Activated naive CD8-positive, alpha-beta T cell treated with anti-CD3 and anti-CD28 coated beads, Interleukin-2, amount 10 ng/mL, durations not matched to agents 7 days and 5 days (primary cell): ENCODE measurements around the gene EHHADH. TPM values are rescaled to one million over a fixed set of nuclear protein-coding genes. Genes with fewer than 3 reads are reported as not detected.
"Not testable (repeated sequence)": the region's sequence is repeated elsewhere in the genome, so short reads cannot be mapped to it uniquely, and the experiment has no call there.

ENCODE experiments used
- ATAC-seq: fragments of 150-1000 bp; cut with Tn5 transposase; one replicate; pipeline ENCODE4 v1.10.0; 2021; ENCODE audit warnings: low read depth, moderate library complexity
- POLR2A ChIA-PET: fragments of 350-600 bp; sonication (Branson Sonifier 250); formaldehyde crosslinking; loops from one replicate; lab custom pipeline; 2021; ENCODE audit warnings: antibody characterized with exemption; lab: Charles Lee
- DNase-seq: peaks from one replicate; pipeline ENCODE4 v3.0.0; 2021
- H3K27ac Mint-ChIP-seq: one replicate; pipeline ENCODE4 v1.8.0; 2022; ENCODE audit warnings: mild to moderate bottlenecking, mixed read lengths
- H3K27me3 Mint-ChIP-seq: one replicate; pipeline ENCODE4 v1.8.0; 2022; ENCODE audit warnings: mild to moderate bottlenecking, moderate library complexity, mixed read lengths
- H3K36me3 Mint-ChIP-seq: one replicate; pipeline ENCODE4 v1.8.0; 2021; ENCODE audit warnings: mild to moderate bottlenecking, mixed read lengths
- H3K4me1 Mint-ChIP-seq: one replicate; pipeline ENCODE4 v1.8.0; 2021; ENCODE audit warnings: mixed read lengths
- H3K4me3 Mint-ChIP-seq: one replicate; pipeline ENCODE4 v1.8.0; 2022; ENCODE audit warnings: mild to moderate bottlenecking, moderate library complexity, mixed read lengths
- H3K9me3 Mint-ChIP-seq: one replicate; pipeline ENCODE4 v1.8.0; 2021; ENCODE audit warnings: mixed read lengths
- total RNA-seq, 2 experiments: library from RNA; stranded (reverse); gene quantifications; one replicate each; pipeline ENCODE4 v1.2.3, GENCODE V29; 2021

EHHADH gene
- total RNA-seq = 1 to 10 TPM; 3.5 to 5.6 TPM

DNA sequence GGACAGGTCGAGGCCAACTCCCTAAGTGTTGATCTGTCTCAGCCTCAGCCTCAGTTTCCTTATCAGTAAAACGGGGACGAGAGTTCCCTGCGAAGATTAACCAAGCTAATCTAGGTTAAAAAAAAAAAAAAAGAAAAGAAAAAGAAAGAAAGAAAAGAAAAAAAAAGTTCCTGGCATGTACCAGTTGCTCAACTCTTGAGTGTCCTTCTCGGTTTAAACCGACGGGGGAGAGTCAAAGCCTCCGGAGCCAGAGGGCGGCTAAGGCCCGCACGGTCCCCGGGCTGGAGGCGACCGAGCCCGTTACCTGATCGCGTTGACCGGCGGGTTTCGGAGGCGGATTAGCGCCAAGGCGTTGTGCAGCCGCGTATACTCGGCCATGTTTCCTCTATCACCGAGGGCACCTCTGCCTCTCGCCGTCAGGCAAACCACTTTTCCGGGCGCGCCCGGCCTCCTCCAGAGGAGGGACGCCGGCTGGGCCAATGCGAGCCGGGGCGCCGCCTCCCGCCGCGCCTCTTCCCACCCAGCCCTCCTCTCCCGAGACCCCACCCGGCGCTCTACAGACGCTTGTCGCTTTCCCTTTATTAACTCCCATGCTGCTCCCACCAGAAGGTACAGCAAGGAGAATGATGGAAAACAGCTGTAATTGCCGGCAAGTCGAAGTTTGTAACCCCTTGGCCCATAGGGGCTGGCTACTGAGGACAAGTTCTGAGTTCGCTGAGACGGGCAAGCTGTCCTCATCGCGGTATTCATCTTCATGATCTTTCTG lies at the start of gene EHHADH:
EHHADH (minus strand) TSS at position 405 of the 766 bp plus-strand sequence; CDS start at position 378, 27 bp downstream.
- Mint-ChIP-seq H3K4me3 (peak within 1 kb of the TSS; percentile 85), H3K9me3 (peaks cover 10% of the 10 kb centered on the region), H3K36me3 (peaks cover 3% of the 10 kb centered on the region), H3K4me1 (peaks cover 3% of the 10 kb centered on the region), H3K27ac (peak within 1 kb of the TSS; percentile 73), H3K27me3 (peaks cover 3% of the 10 kb centered on the region)
- POLR2A ChIA-PET = no interaction called here
- DNase-seq = peak; percentile 74
- peak; percentile 100 for ATAC-seq

DNA sequence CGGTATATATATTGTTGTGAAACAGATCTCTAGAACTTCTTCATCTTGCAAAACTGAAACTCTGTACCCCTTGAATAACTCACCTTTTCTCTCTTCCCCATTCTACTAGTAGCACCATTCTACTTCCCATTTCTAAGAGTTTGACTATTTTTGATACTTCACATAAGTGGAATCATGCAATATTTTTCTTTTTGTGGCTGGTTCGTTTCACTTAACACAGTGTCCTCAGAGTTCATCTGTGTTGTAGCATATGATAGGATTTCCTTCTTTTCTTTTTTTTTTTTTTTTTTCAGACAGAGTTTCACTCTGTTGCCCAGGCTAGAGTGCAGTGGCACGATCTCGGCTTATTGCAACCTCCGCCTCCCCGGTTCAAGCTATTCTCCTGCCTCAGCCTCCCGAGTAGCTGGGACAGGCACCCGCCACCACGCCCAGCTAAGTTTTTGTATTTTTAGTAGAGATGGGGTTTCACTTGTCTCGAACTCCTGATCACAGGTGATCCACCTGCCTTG lies 46.1 kb upstream of the EHHADH start:
- POLR2A ChIA-PET, H3K36me3 Mint-ChIP-seq, ATAC-seq: not testable (repeated sequence)

DNA sequence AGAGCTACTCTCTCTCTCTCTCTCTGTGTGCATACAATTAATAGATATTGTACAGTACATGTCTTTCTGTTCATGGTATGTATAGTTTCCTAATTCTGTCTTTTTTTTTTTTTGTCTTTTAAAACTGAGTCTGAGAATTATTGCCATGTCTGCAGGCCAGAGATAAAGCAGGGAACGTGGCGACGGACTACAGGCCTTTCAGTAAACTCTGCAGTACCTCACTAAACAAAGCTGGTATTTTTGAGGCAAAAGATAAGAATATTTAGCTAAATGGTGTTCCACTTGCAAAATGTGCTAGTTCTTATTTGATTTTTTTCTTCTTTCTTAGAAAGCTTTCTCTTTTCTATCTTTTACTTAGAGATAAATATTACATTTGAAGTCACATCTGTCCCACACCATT lies 44.0 kb upstream of the EHHADH start:
- DNase-seq = no peak
- Mint-ChIP-seq H3K4me3 (no peak overlapping the region), H3K4me1 (no peaks in the 10 kb centered on the region), H3K27me3 (no peaks in the 10 kb centered on the region), H3K36me3 (peaks cover 5% of the 10 kb centered on the region), H3K9me3 (no peaks in the 10 kb centered on the region), H3K27ac (no peak overlapping the region)
- POLR2A ChIA-PET = interaction anchor here (0.7 kb wide), 1 partner anchor 373 kb away, joined by 6 read pairs; no protein-coding TSS in a partner anchor
- ATAC-seq = no peak

More for the DNA sequence above, 46.1 kb upstream of the EHHADH start:
- not testable (repeated sequence) for H3K27me3 Mint-ChIP-seq, DNase-seq, H3K4me3 Mint-ChIP-seq, H3K9me3 Mint-ChIP-seq, H3K4me1 Mint-ChIP-seq, H3K27ac Mint-ChIP-seq

DNA sequence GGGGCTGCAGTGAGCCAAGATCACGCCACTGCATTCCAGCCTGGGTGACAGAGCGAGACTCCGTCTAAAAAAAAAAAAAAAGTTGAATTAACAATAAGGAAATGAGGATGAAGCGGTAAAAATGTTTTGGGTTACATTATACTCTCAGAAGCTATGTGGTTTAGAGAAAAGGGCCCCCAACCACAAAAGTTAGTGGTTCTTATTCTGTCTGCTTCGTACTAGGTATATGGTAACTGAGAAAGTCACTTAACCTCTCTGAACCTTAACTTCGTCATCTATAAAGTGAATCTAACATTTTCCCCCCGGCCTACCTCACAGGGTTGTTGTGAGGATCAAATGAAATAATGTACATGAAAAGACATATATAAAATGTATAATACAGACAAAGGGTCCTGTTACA lies 38.4 kb upstream of the EHHADH start:
- Mint-ChIP-seq H3K27me3 (no peaks in the 10 kb centered on the region), H3K36me3 (peaks cover 7% of the 10 kb centered on the region), H3K4me3 (no peak overlapping the region), H3K27ac (no peak overlapping the region), H3K4me1 (peaks cover 2% of the 10 kb centered on the region), H3K9me3 (no peaks in the 10 kb centered on the region)
- POLR2A ChIA-PET = no interaction called here
- ATAC-seq = no peak
- no peak for DNase-seq

DNA sequence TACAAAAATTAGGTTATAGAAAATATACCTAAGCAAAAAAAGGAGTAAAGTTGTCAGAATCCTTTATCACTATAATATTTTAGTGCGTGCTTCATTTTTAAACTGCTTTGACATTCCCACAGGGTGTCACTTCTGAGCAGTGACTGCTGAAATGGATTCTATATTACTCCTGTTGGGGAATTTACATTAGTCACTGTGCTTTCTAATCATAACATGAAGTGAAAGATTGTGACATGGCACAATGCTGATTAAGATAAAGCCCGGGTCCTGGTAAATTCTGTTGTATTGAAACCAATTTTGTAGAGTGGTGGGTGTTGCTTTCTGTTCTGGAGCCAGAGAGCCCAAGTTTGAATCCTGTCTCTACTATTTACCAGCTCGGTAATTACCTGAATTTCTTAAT lies 36.4 kb upstream of the EHHADH start:
- no peaks in the 10 kb centered on the region for H3K9me3 Mint-ChIP-seq
- no peak for DNase-seq
- ATAC-seq = no peak
- peaks cover 6% of the 10 kb centered on the region for H3K36me3 Mint-ChIP-seq
- peaks cover 3% of the 10 kb centered on the region for H3K4me1 Mint-ChIP-seq
- no peak overlapping the region for H3K27ac Mint-ChIP-seq
- no peak overlapping the region for H3K4me3 Mint-ChIP-seq
- POLR2A ChIA-PET = no interaction called here
- H3K27me3 Mint-ChIP-seq = no peaks in the 10 kb centered on the region

DNA sequence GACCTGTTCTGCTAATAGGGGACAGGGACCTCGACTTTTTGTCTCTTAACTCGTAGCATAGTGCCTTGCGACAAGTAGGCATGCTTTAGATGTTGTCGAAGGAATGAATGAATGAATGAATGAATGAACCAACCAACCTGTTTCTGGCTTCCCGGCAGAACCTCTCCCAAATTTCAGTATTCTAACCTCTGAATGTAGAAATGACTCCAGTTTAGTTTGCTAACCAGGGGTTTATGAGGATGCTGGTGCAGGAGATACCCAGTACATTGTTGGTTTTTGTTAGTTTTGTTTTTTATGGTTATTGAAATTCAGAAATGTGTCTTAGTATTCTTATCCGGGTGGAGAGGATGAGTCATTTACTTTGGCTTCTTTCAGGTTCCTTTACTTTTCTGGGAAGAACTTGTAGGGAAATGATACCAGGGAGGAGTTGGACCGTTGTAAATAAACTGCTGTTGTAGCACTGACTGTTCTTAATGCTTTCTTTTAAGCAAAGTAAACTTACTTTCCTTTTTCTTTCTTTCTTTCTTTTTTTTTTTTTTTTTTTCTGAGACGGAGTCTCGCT lies 29.6 kb upstream of the EHHADH start:
- peak overlapping the region; percentile 97 for H3K4me3 Mint-ChIP-seq
- peak overlapping the region; percentile 91 for H3K27ac Mint-ChIP-seq
- ATAC-seq = no peak
- DNase-seq = no peak
- no peaks in the 10 kb centered on the region for H3K9me3 Mint-ChIP-seq
- no peaks in the 10 kb centered on the region for H3K27me3 Mint-ChIP-seq
- peaks cover 16% of the 10 kb centered on the region for H3K4me1 Mint-ChIP-seq
- POLR2A ChIA-PET = no interaction called here
- H3K36me3 Mint-ChIP-seq = peaks cover 3% of the 10 kb centered on the region

DNA sequence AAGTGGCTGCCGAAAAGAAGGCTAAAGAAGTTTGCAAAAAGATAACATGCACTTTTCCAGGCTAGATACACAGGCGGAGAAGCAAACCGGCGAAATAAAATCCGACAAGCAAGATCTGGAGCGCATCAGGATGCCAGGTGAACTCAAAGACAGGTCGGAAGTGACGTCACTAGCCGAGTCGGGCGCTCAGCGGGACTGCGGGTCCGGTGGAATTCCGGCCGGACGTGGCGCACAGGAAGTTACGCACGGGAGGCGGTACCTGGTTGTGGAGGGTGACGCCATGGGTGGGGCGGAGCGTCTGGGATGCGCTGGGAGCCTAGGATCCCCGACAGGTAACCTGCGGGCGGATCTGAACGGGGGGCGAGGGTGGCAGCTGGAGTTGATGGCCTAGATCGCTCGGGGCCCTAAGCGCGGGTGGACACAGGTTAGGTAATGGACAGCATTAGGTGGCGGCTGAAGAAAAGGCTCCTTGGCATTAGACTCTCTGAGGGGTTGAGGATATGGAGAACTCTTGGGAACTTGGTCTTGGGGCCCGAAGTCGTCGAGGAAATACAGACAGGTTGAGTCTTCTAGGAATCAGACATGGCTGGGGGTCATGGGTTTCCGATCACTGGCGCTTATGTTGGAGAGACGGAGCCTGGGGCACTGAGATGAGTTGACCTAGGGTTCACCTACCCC lies 29.0 kb upstream of the EHHADH start:
- POLR2A ChIA-PET = no interaction called here
- H3K9me3 Mint-ChIP-seq = no peaks in the 10 kb centered on the region
- peaks cover 3% of the 10 kb centered on the region for H3K36me3 Mint-ChIP-seq
- peak; percentile 99 for ATAC-seq
- peak; percentile 92 for DNase-seq
- H3K27me3 Mint-ChIP-seq = no peaks in the 10 kb centered on the region
- H3K27ac Mint-ChIP-seq = peak overlapping the region; percentile 91
- H3K4me1 Mint-ChIP-seq = peaks cover 16% of the 10 kb centered on the region
- peak overlapping the region; percentile 97 for H3K4me3 Mint-ChIP-seq

DNA sequence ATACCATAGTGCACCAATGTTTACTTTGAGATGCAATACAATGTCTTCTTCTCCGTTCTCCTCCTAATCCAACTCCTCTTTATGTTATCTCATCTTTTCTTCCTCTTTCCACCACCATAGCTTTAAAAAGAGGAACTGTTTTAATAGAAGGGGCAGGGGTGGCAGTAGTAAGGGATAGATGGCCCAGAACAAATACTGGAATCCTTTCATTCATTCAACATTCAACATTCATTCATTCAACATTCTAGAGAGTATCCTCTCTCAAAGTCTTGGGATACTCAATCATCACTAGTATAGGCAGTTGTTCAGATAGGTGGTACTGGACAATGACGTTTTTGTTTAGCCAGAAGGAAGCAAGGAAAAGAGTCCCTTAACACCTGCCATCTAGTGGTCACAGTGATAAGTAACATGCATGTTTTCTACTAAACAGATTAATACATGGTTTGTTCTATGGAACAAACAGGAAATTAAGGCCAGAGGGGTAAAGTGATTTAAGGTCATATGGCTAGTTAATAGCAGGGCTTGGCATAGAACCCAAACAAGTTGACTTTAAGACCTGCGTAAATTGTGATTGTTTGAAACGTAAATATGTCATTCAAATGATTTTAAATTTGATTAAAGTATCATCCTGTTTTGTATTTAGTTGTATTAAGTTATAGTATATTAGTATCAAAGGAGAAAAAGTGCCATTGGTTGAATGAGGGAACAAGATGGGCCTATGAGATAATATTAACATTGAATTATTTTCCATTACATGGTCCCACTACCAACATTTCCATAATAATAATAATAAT lies 26.9 kb upstream of the EHHADH start:
- DNase-seq = no peak
- POLR2A ChIA-PET = no interaction called here
- H3K27ac Mint-ChIP-seq = no peak overlapping the region

DNA sequence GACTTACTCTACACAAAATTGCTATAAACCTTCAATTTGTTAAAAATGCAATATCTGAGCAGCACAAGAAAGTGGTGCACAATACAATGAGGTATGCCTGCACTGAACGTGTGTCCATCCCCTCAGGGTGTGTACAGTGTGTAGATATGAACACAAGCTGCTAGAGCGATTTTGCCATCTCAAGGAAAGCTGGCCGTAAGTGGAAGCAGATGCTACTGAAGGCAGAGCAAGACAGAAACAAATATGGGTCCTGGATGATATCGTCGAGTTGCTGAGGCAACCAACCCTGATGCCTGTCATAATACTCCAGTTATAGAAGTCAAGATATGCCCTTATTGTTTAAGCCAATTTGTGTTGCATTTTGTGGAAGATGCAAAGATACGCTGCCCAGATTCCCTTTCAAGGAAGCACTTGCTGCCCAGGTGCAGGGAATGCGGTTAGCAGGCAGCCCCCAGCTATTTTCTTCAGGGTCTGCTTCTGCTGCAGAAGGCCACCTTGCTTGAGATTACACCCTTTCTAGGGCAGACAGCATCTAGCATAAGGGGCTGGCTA lies 25.8 kb upstream of the EHHADH start:
- ATAC-seq (no peak), DNase-seq (no peak)
- H3K36me3 Mint-ChIP-seq = peaks cover 3% of the 10 kb centered on the region
- no peak overlapping the region for H3K27ac Mint-ChIP-seq
- no peaks in the 10 kb centered on the region for H3K9me3 Mint-ChIP-seq
- H3K4me3 Mint-ChIP-seq = no peak overlapping the region
- POLR2A ChIA-PET = no interaction called here
- peaks cover 12% of the 10 kb centered on the region for H3K4me1 Mint-ChIP-seq
- H3K27me3 Mint-ChIP-seq = no peaks in the 10 kb centered on the region

More for the DNA sequence above, 26.9 kb upstream of the EHHADH start:
- ATAC-seq = no peak
- Mint-ChIP-seq H3K4me1 (peaks cover 16% of the 10 kb centered on the region), H3K4me3 (no peak overlapping the region), H3K27me3 (no peaks in the 10 kb centered on the region), H3K9me3 (no peaks in the 10 kb centered on the region), H3K36me3 (peaks cover 3% of the 10 kb centered on the region)

DNA sequence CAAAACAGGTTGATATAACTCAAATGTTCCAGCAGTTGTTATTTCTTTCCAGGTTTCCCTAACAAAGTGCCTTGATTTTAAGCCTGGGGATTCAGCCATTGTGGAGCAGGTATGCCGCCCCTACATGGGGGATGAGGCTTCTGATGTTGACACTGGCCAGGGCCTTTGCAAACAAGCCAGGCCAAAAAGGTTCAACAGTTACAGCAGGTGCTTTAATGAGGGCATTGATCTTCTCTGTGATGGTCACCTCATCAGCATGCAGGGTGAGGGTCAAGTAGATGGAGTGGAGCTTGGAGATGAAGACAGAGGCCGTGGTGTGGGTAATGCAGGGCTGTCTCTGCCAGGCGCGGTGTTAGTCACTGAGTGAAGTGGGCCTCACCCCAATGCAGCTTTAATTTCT lies 22.6 kb upstream of the EHHADH start:
- DNase-seq = no peak
- Mint-ChIP-seq H3K36me3 (no peaks in the 10 kb centered on the region), H3K27ac (no peak overlapping the region), H3K27me3 (peaks cover 8% of the 10 kb centered on the region), H3K4me3 (no peak overlapping the region), H3K9me3 (no peaks in the 10 kb centered on the region), H3K4me1 (peaks cover 1% of the 10 kb centered on the region)
- POLR2A ChIA-PET = no interaction called here
- ATAC-seq = no peak

DNA sequence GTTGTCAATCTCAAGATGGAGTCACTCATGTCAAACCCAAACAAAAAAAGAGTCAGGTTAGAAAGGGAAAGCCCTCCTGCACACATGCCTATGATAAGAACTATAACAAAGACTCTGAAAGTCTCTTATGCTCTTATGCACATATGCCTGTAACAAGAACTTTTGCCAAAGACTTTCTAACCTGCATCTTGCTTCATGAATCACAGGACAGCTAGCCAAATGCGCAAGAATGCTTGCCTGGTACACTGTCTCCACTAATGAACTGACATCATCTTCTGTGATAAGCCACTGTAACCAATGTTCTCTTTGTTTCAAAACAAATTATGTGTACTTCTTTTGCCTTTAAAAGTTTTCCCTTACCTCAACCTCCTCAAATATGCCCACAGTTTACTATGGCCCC lies 18.2 kb upstream of the EHHADH start:
- no peaks in the 10 kb centered on the region for H3K4me1 Mint-ChIP-seq
- H3K4me3 Mint-ChIP-seq = no peak overlapping the region
- DNase-seq (no peak), ATAC-seq (no peak)
- H3K9me3 Mint-ChIP-seq = no peaks in the 10 kb centered on the region
- H3K36me3 Mint-ChIP-seq = no peaks in the 10 kb centered on the region
- H3K27me3 Mint-ChIP-seq = peaks cover 16% of the 10 kb centered on the region
- POLR2A ChIA-PET = no interaction called here
- H3K27ac Mint-ChIP-seq = no peak overlapping the region

DNA sequence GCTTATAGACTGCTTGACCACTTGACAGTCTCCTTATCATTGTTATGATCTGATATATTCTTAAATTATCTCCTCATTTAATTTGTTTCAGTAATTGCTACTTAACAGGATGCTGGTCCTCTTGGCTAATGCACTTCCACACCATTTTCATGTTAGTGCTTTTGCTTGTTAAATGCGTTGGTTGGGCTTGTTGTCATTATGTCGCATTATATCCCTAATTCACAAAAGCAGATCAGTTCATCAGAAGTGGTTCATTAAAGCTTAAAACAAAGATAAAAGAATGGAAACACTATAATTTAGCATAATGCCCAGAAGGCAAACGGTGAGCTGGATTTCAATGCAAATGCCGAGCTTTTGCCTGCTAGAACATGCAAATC lies 17.1 kb upstream of the EHHADH start:
- H3K9me3 Mint-ChIP-seq = no peaks in the 10 kb centered on the region
- no peaks in the 10 kb centered on the region for H3K4me1 Mint-ChIP-seq
- POLR2A ChIA-PET = no interaction called here
- H3K27ac Mint-ChIP-seq = no peak overlapping the region
- no peak overlapping the region for H3K4me3 Mint-ChIP-seq
- DNase-seq (no peak), ATAC-seq (no peak)
- peaks cover 16% of the 10 kb centered on the region for H3K27me3 Mint-ChIP-seq
- H3K36me3 Mint-ChIP-seq = no peaks in the 10 kb centered on the region
